Calu3 (cell line): ENCODE results near the gene CCR9. TPM values are rescaled to one million over a fixed set of nuclear protein-coding genes. Genes with fewer than 3 reads are reported as not detected.

Experiments used
- BruUV-seq: library from RNA; stranded (reverse); fragments of 400-500 nt; replicated peaks from 2 replicates; lab custom pipeline; 2021; lab: Mats Ljungman, UMichigan
- CTCF ChIA-PET: fragments of 300-600 bp; sonication (Branson Sonifier 250); formaldehyde crosslinking; loops from one replicate; lab custom pipeline; 2022; ENCODE audit warnings: antibody characterized with exemption; lab: Charles Lee
- DNase-seq: peaks from one replicate; pipeline ENCODE4 v3.0.0; 2022
- H3K27ac Mint-ChIP-seq: one replicate; pipeline ENCODE4 v1.8.0; 2022; ENCODE audit warnings: mixed read lengths; ENCODE audit not compliant: unreplicated experiment
- H3K27me3 Mint-ChIP-seq: one replicate; pipeline ENCODE4 v1.8.0; 2022; ENCODE audit warnings: mixed read lengths; ENCODE audit not compliant: unreplicated experiment
- H3K36me3 Mint-ChIP-seq: one replicate; pipeline ENCODE4 v1.8.0; 2022; ENCODE audit warnings: mild to moderate bottlenecking, moderate library complexity, mixed read lengths; ENCODE audit not compliant: insufficient read depth, unreplicated experiment
- H3K4me1 Mint-ChIP-seq: one replicate; pipeline ENCODE4 v1.8.0; 2022; ENCODE audit warnings: mild to moderate bottlenecking, low read depth, mixed read lengths; ENCODE audit not compliant: unreplicated experiment
- H3K4me3 Mint-ChIP-seq: one replicate; pipeline ENCODE4 v1.8.0; 2022; ENCODE audit warnings: mild to moderate bottlenecking, low read depth, moderate library complexity, mixed read lengths; ENCODE audit not compliant: unreplicated experiment
- H3K9me3 Mint-ChIP-seq: one replicate; pipeline ENCODE4 v1.8.0; 2022; ENCODE audit warnings: low read depth, mixed read lengths; ENCODE audit not compliant: unreplicated experiment
- intact Hi-C: fragments of 100-400 bp; cut with micrococcal nuclease; formaldehyde crosslinking; loops from one replicate; pipeline ENCODE4 v1.10.0; 2022; ENCODE audit not compliant: unreplicated experiment
- total RNA-seq: library from RNA; stranded (reverse); gene quantifications from 2 replicates; pipeline ENCODE4 v1.2.3, GENCODE V29; 2022
- TF ChIP-seq, protein P1 (sequence below): fragments of 200-600 bp; IDR thresholded peaks from one replicate; pipeline ENCODE4 v1.8.0; 2022; ENCODE audit warnings: antibody characterized with exemption; ENCODE audit not compliant: unreplicated experiment

Gene CCR9
- total RNA-seq, 1 experiment from 2014 or later = not detected

DNA sequence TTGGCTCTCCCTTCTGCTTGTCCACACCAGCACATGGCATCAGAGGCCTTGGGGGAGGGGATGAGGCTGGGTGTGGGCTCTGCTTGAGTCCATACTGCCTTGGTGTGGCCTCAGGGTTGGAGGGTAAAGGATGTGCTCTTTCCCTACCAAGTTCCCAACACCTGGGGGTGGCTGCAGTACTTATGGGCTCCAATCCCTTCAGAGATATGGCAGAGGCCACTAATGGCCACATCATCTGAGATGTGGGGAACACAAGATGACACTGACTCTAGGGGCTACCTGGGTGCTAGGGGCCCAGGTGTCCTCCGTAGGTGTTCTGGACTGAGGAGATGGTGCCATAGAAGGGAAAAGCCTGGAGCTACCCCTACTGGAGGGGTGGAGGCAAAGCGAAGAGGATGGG, 63.8 kb downstream of the CCR9 start:
- intact Hi-C loops = no loop called here
- TF ChIP-seq, protein P1, sequence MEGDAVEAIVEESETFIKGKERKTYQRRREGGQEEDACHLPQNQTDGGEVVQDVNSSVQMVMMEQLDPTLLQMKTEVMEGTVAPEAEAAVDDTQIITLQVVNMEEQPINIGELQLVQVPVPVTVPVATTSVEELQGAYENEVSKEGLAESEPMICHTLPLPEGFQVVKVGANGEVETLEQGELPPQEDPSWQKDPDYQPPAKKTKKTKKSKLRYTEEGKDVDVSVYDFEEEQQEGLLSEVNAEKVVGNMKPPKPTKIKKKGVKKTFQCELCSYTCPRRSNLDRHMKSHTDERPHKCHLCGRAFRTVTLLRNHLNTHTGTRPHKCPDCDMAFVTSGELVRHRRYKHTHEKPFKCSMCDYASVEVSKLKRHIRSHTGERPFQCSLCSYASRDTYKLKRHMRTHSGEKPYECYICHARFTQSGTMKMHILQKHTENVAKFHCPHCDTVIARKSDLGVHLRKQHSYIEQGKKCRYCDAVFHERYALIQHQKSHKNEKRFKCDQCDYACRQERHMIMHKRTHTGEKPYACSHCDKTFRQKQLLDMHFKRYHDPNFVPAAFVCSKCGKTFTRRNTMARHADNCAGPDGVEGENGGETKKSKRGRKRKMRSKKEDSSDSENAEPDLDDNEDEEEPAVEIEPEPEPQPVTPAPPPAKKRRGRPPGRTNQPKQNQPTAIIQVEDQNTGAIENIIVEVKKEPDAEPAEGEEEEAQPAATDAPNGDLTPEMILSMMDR = no peak
- CTCF ChIA-PET = no interaction called here
- Mint-ChIP-seq H3K9me3 (no peaks in the 10 kb centered on the region), H3K27me3 (no peaks in the 10 kb centered on the region), H3K36me3 (no peaks in the 10 kb centered on the region), H3K4me3 (no peak overlapping the region), H3K27ac (no peak overlapping the region), H3K4me1 (no peaks in the 10 kb centered on the region)
- DNase-seq = no peak
- BruUV-seq = no TSS peak

DNA sequence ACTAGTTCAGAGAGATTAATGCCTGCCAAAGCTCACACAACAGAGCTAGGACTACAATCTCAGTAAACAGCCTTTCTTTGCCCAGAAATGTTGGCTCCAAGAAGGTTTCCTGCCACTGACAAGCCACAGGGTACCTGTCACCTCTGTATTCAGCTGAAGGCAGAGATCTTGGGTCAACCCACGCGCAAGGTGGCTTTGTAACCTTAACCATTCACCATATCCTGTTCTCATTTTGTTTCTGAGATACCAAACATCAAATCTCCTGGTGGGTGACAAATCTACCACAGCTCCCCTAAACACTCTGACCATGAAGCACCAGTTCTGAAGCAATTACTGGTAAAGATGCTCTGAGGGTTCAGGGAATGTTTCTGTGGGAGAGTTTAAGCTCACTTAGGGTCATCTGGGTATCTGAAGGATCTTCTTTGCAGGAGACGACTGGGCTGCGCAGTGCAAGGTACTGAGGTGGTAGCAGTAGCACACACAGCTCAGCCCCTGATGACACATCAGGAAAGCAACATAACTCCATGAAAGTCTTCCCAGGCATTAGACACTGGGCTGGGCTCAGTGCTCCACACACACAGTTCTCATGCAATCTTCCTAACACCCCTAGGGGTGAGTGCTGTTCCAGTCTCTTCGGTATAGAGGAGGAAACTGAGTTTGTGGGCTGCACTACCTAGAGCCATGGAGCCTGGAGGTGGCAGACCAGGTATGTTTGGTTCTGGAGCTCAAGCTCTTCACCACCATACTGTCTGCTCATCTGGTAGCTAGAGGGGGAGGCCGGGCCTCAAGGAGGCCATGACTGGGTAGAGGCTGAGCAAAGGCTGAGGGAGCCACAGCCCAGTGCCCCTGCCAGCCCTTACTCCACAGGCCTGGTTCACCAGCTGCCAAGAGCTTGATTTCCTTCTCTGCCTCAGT, 64.6 kb downstream of the CCR9 start:
- no peak for DNase-seq
- Mint-ChIP-seq H3K27ac (no peak overlapping the region), H3K27me3 (no peaks in the 10 kb centered on the region), H3K4me3 (no peak overlapping the region), H3K9me3 (no peaks in the 10 kb centered on the region), H3K4me1 (no peaks in the 10 kb centered on the region), H3K36me3 (no peaks in the 10 kb centered on the region)
- CTCF ChIA-PET = interaction anchor here (1.7 kb wide), 1 partner anchor 12 kb away, joined by 4 read pairs; no protein-coding TSS in a partner anchor
- intact Hi-C loops = no loop called here
- TF ChIP-seq, protein P1 = no peak
- no TSS peak for BruUV-seq

DNA sequence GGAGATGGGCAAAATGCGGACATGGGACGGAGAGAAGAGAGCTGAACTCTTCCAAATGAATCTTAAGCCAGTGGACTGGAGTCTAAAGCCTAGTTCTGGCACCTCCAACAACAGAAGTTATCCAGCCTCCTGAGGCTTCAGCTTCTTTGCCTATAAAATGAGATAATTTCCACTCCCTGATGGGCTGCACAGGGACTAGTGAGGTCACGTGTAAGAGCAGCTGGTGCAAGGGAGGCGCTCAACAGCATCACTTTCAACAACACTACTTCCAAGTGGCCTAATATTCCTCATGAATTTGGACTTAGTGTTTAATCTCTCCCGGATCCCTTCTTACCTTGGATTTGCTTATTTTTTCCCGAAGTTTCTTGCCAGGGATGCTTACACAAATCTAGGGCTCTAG, 65.6 kb downstream of the CCR9 start:
- no peak overlapping the region for H3K4me3 Mint-ChIP-seq
- H3K9me3 Mint-ChIP-seq = no peaks in the 10 kb centered on the region
- DNase-seq = no peak
- TF ChIP-seq, protein P1 = no peak
- no peaks in the 10 kb centered on the region for H3K4me1 Mint-ChIP-seq
- no TSS peak for BruUV-seq
- no peaks in the 10 kb centered on the region for H3K36me3 Mint-ChIP-seq
- H3K27me3 Mint-ChIP-seq = no peaks in the 10 kb centered on the region
- intact Hi-C loops = no loop called here
- CTCF ChIA-PET = interaction anchor here (1.7 kb wide), 1 partner anchor 13 kb away, joined by 4 read pairs; no protein-coding TSS in a partner anchor
- H3K27ac Mint-ChIP-seq = no peak overlapping the region

DNA sequence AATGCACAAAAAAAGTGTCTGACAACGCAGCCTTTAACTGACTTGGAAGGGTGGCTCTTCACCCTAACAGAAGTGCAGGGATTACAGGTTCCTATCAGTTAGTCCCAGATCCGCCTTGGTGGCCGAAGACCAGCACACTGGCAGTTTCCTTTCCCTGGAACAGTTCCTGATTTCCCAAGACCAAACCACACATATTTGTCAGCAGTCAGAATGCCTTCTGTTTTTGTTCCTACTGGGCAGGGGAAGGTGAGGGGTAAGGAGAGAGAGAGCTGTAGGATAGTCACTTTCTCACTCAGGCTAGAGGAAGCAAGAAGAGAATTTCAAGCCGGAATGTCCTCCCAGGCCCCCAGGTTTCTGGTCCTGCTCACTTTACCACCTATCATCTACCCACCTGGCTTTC, 66.1 kb downstream of the CCR9 start:
- Mint-ChIP-seq H3K4me3 (no peak overlapping the region), H3K4me1 (no peaks in the 10 kb centered on the region), H3K9me3 (no peaks in the 10 kb centered on the region), H3K27me3 (no peaks in the 10 kb centered on the region), H3K36me3 (peaks cover under 1% of the 10 kb centered on the region), H3K27ac (no peak overlapping the region)
- intact Hi-C loops = no loop called here
- CTCF ChIA-PET = interaction anchor here (1.7 kb wide), 1 partner anchor 13 kb away, joined by 4 read pairs; no protein-coding TSS in a partner anchor
- TF ChIP-seq, protein P1 = no peak
- BruUV-seq = no TSS peak
- no peak for DNase-seq

Other genes starting within 250 kb of the CCR9 start
- gene SACM1L, start 197.1 kb upstream of the CCR9 start, total RNA-seq = 39.5 and 40.5 TPM in 2 replicates
- 2.1 and 7.3 TPM in 2 replicates for gene SLC6A20, start 90.0 kb upstream of the CCR9 start, total RNA-seq
- gene LZTFL1, start 44.4 kb upstream of the CCR9 start, total RNA-seq = 9.3 and 12.7 TPM in 2 replicates
- gene CXCR6, start 56.9 kb downstream of the CCR9 start, total RNA-seq = not detected in 2 replicates
- gene FYCO1, start 109.3 kb downstream of the CCR9 start, total RNA-seq = 24.5 and 26.7 TPM in 2 replicates
- gene XCR1, start 140.9 kb downstream of the CCR9 start, total RNA-seq = not detected in 2 replicates